ENCODE data around the gene RASA1. TPM values are rescaled to one million over a fixed set of nuclear protein-coding genes. Genes with fewer than 3 reads are reported as not detected.
"Not testable (repeated sequence)": the region's sequence is repeated elsewhere in the genome, so short reads cannot be mapped to it uniquely, and the experiment has no call there.

RASA1 gene
- total RNA-seq, 1 experiment from 2014 or later, result 29.6 TPM

DNA sequence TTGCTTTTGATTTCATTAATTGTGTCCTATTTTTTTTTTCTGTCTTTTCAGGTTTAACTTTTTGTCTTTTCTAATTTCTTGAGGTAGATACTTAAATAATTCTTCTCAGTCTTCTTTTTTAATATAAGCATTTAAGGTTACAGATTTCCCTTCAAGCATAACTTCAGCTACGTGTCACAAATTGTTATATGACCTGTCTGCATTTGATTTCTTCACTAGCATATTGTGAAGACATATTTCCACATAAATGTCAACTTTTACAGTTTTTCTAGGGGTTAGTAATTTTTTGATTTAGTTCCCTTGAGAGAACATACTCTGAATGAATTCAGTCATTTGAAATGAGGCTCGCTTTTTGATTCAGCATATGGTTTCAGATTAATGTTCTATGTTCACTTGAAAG, 35.6 kb downstream of the RASA1 start:
- no peak overlapping the region for H2AK5ac ChIP-seq (ENCODE audit: insufficient read length, low read length)
- H3K4me3 Mint-ChIP-seq, result no peak overlapping the region
- no peaks in the 10 kb centered on the region for H3K27me3 ChIP-seq (ENCODE audit: insufficient read depth, low read length)
- H3K27ac Mint-ChIP-seq, result no peak overlapping the region
- H2BK20ac ChIP-seq (ENCODE audit: low read depth, low read length, poor library complexity, severe bottlenecking), result no peak overlapping the region
- peaks cover 9 to 10% of the 10 kb centered on the region in 2 experiments for H3K4me1 Mint-ChIP-seq
- H2BK15ac ChIP-seq (ENCODE audit: low read depth, low read length), result no peak overlapping the region
- H3K4me1 ChIP-seq (ENCODE audit: insufficient read depth, low read length), result 0 out of 2 replicates have a peak, but pooled peaks cover 2% of the 10 kb centered on the region
- no peaks in the 10 kb centered on the region for H4K20me1 ChIP-seq (ENCODE audit: control insufficient read depth, insufficient read depth, insufficient read length)
- no peak overlapping the region for H3K56ac ChIP-seq (ENCODE audit: insufficient read length, low read depth, low read length)
- H3K9me3 ChIP-seq (ENCODE audit: control insufficient read depth, low read depth, low read length), result no peaks in the 10 kb centered on the region
- no peak overlapping the region for H3K23ac ChIP-seq (ENCODE audit: insufficient read length, low read depth, low read length)
- no peaks in the 10 kb centered on the region for H3K79me1 ChIP-seq (ENCODE audit: insufficient read depth, low read depth, low read length, poor library complexity, severe bottlenecking)
- H2BK120ac ChIP-seq (ENCODE audit: low read depth, low read length, poor library complexity, severe bottlenecking), result no peak overlapping the region
- peaks cover 0 to 6% of the 10 kb centered on the region in 2 experiments; a peak in 1 of 5 replicates for H3K9me3 Mint-ChIP-seq
- H3T11ph ChIP-seq (ENCODE audit: low read length), result no peak overlapping the region
- no peak overlapping the region for H2BK12ac ChIP-seq (ENCODE audit: insufficient read length, low read depth, low read length)
- no CpG with 5 or more reads among the region's 2 CpGs for WGBS (ENCODE audit: extremely low coverage, insufficient read length, low lambda C conversion rate)
- no peak overlapping the region for H4K8ac ChIP-seq (replicated peaks; ENCODE audit: insufficient read length, low read depth, low read length)
- no peak overlapping the region for H2BK5ac ChIP-seq (ENCODE audit: insufficient read length, low read length)
- no peak overlapping the region for H3K9ac ChIP-seq (ENCODE audit: extremely low read depth, insufficient read length, low read length)
- no peak overlapping the region for H3K14ac ChIP-seq (ENCODE audit: insufficient read depth, low read length)
- H3K4me2 ChIP-seq (ENCODE audit: insufficient read depth, insufficient read length, low read length), result no peak overlapping the region
- H4K5ac ChIP-seq (ENCODE audit: insufficient read length, low read depth, low read length), result no peak overlapping the region
- no peak overlapping the region for H4K91ac ChIP-seq (ENCODE audit: insufficient read length, low read depth, low read length)
- H3K27me3 Mint-ChIP-seq (ENCODE audit: low read depth), result no peaks in the 10 kb centered on the region
- H2AFZ ChIP-seq (ENCODE audit: low read length), result no peak overlapping the region
- no peaks in the 10 kb centered on the region; the same call in 1 of the 2 replicates for H3K79me2 ChIP-seq (ENCODE audit: insufficient read depth, low read length)
- H3K23me2 ChIP-seq (ENCODE audit: insufficient read length, low read depth, low read length, poor library complexity, severe bottlenecking), result no peaks in the 10 kb centered on the region
- no peak overlapping the region for H3K27ac ChIP-seq (ENCODE audit: insufficient read length, low read depth, low read length)
- DNase-seq, result no peak
- H3K36me3 Mint-ChIP-seq (ENCODE audit: insufficient read depth in 1 of 3, low read depth in 3 of 3), result peaks cover 18 to 30% (median 28%) of the 10 kb centered on the region in 3 experiments
- H3K4ac ChIP-seq (ENCODE audit: low read depth, low read length), result no peak overlapping the region
- H3K18ac ChIP-seq (ENCODE audit: insufficient read length, low read depth, low read length), result no peak overlapping the region
- TF ChIP-seq, protein P1, sequence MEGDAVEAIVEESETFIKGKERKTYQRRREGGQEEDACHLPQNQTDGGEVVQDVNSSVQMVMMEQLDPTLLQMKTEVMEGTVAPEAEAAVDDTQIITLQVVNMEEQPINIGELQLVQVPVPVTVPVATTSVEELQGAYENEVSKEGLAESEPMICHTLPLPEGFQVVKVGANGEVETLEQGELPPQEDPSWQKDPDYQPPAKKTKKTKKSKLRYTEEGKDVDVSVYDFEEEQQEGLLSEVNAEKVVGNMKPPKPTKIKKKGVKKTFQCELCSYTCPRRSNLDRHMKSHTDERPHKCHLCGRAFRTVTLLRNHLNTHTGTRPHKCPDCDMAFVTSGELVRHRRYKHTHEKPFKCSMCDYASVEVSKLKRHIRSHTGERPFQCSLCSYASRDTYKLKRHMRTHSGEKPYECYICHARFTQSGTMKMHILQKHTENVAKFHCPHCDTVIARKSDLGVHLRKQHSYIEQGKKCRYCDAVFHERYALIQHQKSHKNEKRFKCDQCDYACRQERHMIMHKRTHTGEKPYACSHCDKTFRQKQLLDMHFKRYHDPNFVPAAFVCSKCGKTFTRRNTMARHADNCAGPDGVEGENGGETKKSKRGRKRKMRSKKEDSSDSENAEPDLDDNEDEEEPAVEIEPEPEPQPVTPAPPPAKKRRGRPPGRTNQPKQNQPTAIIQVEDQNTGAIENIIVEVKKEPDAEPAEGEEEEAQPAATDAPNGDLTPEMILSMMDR (conservative IDR thresholded peaks at IDR 0.05), result no peak

DNA sequence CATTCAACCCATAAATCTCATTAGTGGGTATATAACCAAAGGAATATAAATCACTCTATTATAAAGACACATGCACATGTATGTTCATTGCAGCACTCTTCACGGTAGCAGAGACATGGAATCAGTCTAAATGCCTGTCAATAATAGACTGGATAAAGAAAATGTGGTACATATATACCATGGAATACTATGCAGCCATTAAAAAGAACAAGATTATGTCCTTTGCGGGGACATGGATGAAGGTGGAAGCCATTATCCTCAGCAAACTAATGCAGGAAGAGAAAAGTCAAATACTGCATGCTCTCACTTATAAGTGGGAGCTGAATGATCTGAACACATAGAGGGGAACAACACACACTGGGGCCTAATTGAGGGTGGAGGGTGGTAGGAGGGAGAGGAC, 38.4 kb downstream of the RASA1 start:
- H3K9me3 Mint-ChIP-seq; H4K5ac ChIP-seq (ENCODE audit: insufficient read length, low read depth, low read length); H3K4ac ChIP-seq (ENCODE audit: low read depth, low read length); H2BK15ac ChIP-seq (ENCODE audit: low read depth, low read length); H2BK20ac ChIP-seq (ENCODE audit: low read depth, low read length, poor library complexity, severe bottlenecking); H3K9ac ChIP-seq (ENCODE audit: extremely low read depth, insufficient read length, low read length); H3K27me3 ChIP-seq (ENCODE audit: insufficient read depth, low read length); H3K9me3 ChIP-seq (ENCODE audit: control insufficient read depth, low read depth, low read length); H2AFZ ChIP-seq (ENCODE audit: low read length); H3K18ac ChIP-seq (ENCODE audit: insufficient read length, low read depth, low read length); H4K91ac ChIP-seq (ENCODE audit: insufficient read length, low read depth, low read length); H3K27ac Mint-ChIP-seq; H4K20me1 ChIP-seq (ENCODE audit: control insufficient read depth, insufficient read depth, insufficient read length); H3K4me3 Mint-ChIP-seq; H3T11ph ChIP-seq (ENCODE audit: low read length); H2BK12ac ChIP-seq (ENCODE audit: insufficient read length, low read depth, low read length); H3K27ac ChIP-seq (ENCODE audit: insufficient read length, low read depth, low read length); H2AK5ac ChIP-seq (ENCODE audit: insufficient read length, low read length); H4K8ac ChIP-seq (replicated peaks; ENCODE audit: insufficient read length, low read depth, low read length); H3K14ac ChIP-seq (ENCODE audit: insufficient read depth, low read length); DNase-seq; H3K27me3 Mint-ChIP-seq (ENCODE audit: low read depth); H3K79me1 ChIP-seq (ENCODE audit: insufficient read depth, low read depth, low read length, poor library complexity, severe bottlenecking); H3K56ac ChIP-seq (ENCODE audit: insufficient read length, low read depth, low read length); H3K23me2 ChIP-seq (ENCODE audit: insufficient read length, low read depth, low read length, poor library complexity, severe bottlenecking); H3K23ac ChIP-seq (ENCODE audit: insufficient read length, low read depth, low read length); H3K4me1 ChIP-seq (ENCODE audit: insufficient read depth, low read length); H2BK120ac ChIP-seq (ENCODE audit: low read depth, low read length, poor library complexity, severe bottlenecking); H3K4me2 ChIP-seq (ENCODE audit: insufficient read depth, insufficient read length, low read length); H3K79me2 ChIP-seq (ENCODE audit: insufficient read depth, low read length); H2BK5ac ChIP-seq (ENCODE audit: insufficient read length, low read length): not testable (repeated sequence)
- Mint-ChIP-seq H3K36me3 (ENCODE audit: insufficient read depth in 1 of 3, low read depth in 3 of 3) (peaks cover 18 to 30% (median 28%) of the 10 kb centered on the region in 3 experiments), H3K4me1 (peaks cover 19 to 22% of the 10 kb centered on the region in 2 experiments)
- WGBS (ENCODE audit: extremely low coverage, insufficient read length, low lambda C conversion rate), result no CpG with 5 or more reads among the region's 2 CpGs

All from H9 (cell line).